Frontal cortex (tissue), 4 donors: ENCODE data around the gene FFAR2. TPM values are rescaled to one million over a fixed set of nuclear protein-coding genes. Genes with fewer than 3 reads are reported as not detected.
A peak's percentile ranks its signal among the peaks of the same experiment; 100 is the strongest.

ENCODE experiments used
- DNase-seq, 2 donors: peaks; one replicate each; pipeline ENCODE4 v3.0.0; 2012; ENCODE audit warnings: low spot score in 2 of 2
- FAIRE-seq: peaks from 2 replicates; lab custom pipeline; 2012; peaks lifted over from hg19 to GRCh38; lab: Jason Lieb, UNC
- small RNA-seq: library from RNA; depleted of rRNA; stranded (forward); fragments of <200 nt; gene quantifications from one replicate; pipeline ENCODE3, GENCODE V24; 2014
- total RNA-seq: library from RNA; depleted of rRNA; stranded (reverse); fragments of >200 nt; gene quantifications from one replicate; pipeline ENCODE4 v1.2.3, GENCODE V29; 2014
- donor health status: control.
- donor health status: control.
- donor health status: control.

Gene FFAR2
- total RNA-seq, 1 donor from 2014 or later: under 0.01 TPM

GRCh38 chr19:35478794-35479677, 31.0 kb downstream of the FFAR2 start:
- no peak for FAIRE-seq

DNA sequence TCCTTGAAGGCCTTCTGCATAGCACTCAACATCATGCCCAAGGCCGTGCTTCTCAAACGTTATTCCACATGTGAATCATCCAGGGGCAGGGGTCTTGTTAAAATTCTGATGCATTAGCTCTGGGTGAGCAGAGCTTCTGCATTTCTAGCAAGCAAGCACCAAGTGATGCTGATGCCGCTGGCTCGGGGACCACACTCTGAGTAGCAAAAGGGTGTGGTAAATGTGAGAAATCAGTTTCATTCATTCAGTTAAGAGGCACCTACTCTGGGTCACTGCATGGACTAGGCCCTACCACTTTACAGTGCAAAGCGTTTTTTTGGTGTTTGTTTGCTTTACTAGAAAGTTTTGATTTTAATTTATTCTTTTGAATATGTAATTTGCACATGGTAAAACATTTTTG, 35.0 kb downstream of the FFAR2 start:
- no peak for DNase-seq
- FAIRE-seq: no peak

More at GRCh38 chr19:35478794-35479677, 31.0 kb downstream of the FFAR2 start:
- DNase-seq: no peak

DNA sequence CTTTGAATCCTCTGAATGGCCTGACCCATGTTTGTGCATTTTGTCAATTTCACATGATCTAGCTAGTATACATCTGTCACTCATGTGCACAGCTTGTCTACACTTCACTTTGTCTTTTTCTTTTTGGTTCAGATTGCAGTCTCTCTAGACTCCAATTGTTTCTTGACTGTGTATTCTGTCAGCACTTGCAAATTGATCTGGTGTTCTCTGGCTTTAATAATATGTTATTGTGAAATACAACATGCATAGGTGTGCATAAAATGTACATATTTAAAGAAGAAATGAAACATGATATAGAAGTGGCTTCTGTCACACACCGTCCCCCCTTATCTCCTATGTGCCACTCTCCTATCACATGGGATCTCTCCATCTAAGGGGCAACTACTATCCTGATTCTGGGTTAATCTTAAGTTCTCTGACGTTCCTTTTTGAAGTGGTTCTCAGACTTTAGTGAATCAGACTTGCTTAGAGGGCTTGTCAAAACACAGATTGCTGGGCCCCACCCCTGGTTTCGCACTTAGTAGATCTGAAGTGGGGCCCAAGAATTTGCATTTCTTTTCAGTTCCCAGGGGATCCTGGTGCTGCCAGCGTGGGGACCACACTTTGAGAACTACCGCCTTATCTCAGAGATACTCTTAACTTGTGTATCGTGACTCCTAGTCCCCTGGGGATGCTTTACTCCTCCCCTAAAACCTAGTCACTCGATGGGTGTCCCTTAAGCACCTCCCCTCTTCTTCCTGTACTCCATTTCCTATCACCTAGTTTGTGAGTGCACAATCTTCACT, 36.4 kb downstream of the FFAR2 start:
- DNase-seq (no peak), FAIRE-seq (no peak)

- FAIRE-seq: no peak
- no peak for DNase-seq
These were observed 38.2 kb downstream of the FFAR2 start for GRCh38 chr19:35486268-35486708.

- FAIRE-seq (no peak), DNase-seq (no peak)
These were observed 39.7 kb downstream of the FFAR2 start for GRCh38 chr19:35487656-35488182.

DNA sequence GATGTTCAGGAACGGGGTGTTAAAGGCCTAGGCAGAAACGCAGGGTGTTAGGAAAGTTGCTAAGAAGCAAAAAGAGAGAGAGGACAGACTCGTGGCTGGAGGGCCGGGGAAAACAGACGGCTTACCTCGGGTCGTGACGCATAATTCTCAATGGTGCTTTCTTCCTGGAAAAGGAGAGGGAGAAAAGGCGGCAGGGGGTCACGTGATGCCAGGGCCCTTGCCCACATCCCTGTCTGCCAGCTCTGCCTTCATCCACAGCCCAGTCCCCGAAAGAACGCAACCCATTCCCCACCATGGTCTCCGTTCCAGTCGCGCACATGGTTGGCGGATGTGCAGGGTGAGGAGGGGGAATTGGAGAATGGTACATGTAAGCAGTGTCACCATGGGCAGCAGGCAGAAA, 40.6 kb downstream of the FFAR2 start:
- FAIRE-seq: no peak

DNA sequence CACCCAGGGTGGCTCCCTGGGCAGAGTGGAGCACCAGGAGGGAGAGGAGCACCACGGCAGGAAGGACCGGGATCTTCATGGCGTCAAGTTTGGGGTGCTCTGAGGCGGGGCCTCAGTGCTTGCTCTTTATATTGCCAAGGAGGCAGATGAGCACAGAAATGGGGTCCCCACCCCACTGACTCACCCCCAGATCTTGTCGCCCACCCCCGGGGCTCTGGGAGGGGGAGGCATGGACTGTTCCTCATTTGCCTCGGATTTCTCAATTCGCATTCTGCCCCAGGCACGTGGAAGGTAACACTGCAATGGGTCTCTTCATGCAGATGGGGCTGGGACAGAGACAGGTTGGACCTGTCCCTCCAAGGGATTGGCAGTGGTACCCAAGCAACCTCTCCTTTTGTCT, 42.3 kb downstream of the FFAR2 start, which contains the start of gene KRTDAP:
Gene KRTDAP, minus strand, starts transcription at position 101 of the 400 bp plus-strand sequence. Its CDS starts 22 bp downstream, at position 79.
- no peak for FAIRE-seq
- no peak for DNase-seq

More for the DNA sequence above, 40.6 kb downstream of the FFAR2 start:
- no peak for DNase-seq

DNA sequence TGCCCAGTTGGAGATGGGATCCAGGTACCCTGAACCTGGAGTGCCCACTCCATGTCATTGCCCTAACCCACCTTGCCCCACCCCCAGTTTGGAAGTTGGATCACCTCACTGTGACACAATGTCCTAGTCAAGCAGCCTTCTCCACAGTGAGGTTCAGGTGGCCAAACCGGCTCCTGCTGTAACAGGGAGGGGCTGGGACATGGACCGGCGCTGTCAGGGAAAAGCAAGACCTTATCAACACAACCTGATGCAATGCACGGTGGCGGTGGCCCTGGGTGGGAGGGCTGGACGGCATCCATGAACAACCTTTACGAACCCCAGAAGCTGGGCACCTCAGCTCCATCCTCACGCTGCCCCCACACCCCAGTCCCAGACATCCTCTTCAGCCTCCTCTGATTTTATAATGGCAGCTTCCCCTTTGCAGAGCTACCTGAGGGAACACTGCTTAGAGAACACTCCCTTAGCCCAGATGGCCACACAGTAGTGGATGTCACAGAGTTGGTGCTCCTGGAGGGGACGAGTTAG, 43.8 kb downstream of the FFAR2 start:
- DNase-seq (no peak), FAIRE-seq (no peak)

DNA sequence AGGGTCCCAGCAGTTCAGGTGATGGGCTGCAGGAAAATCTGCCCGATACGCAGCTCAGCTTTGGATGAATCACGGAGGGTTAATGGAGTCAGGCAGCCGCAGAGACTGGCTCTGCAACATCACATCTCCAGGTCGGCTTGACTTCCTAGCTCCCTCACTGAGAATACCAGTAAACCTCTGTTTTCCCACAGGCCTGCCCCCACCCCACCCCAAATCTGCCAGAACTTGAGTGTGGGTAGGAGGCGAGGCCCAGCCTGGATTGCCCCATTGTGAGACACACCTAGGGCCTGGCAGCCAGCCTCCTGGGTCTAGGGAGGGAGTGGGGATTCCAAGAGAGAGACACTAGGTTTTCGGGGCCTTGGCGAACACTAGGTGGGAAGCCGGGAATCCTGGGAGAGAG, 45.9 kb downstream of the FFAR2 start:
- no peak for FAIRE-seq

GRCh38 chr19:35495107-35496064, 47.3 kb downstream of the FFAR2 start:
- peak; percentile 52 to 89 for DNase-seq
- no peak for FAIRE-seq

More for the DNA sequence above, 45.9 kb downstream of the FFAR2 start:
- DNase-seq: no peak

DNA sequence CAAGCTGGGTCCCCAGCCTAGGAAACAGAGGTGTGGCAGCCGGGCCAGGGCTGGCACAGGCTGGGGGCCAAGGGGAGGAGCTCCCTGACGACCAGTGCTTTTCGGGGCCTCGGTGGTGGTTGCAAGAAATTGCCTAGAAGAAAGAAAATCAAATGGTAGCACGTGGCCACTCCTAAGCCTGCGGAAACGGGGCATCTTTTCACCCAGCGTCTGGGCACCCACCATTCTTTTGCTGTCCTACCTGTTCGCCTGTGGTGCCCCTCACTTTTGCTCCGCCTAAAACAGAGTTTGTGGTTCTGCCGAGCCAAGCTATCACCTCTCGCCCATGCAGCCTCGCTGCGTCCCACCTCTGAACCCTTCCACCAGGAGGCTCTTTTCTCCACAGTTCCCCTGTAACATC, 49.3 kb downstream of the FFAR2 start:
- DNase-seq: no peak
- no peak for FAIRE-seq

DNA sequence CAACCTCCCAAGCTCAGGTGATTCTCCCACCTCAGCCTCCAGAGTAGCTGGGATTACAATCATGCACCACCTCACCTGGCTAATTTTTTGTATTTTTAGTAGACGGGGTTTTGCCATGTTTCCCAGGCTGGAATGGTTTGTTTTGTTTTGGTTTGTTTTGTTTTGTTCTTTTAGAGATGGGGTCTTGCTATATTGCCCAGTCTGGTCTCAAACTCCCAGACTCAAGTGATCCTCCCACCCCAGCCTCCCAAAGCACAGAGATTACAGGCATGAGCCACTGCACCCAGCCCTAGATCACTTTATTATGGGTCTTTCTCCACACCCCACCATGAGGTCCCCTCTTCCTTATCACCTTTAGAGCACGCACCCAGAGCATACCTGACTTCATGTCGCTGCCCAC, 50.2 kb downstream of the FFAR2 start:
- FAIRE-seq (no peak), DNase-seq (no peak)

DNA sequence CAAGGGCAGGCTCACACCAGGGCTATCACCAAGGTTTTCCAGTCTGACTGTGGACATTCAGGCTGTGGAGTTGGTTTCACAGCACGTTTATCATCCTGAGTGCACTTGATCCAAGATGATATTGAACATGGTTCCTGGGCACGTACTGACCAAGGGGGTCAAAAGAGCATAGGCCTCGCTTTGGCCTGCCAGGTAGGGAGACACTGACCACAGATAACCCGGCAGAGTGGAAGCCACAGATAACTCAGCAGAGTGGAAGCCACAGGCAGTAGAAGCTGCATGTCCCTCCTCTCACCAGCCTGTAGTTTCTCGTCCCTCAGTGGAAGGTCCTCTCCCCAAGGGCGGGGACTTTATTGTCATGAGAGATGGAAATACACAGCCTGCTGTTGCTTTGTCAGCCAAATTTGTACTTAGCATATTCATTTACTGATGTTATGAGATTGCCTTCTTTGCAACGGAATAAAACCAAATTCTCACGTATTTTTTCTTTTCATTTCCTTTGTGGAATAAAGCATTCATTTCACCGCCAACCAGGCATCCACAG, 51.0 kb downstream of the FFAR2 start:
- no peak for FAIRE-seq
- DNase-seq: no peak

GRCh38 chr19:35500611-35501010, 52.6 kb downstream of the FFAR2 start:
- DNase-seq (no peak), FAIRE-seq (no peak)

Small RNA genes lying within 50 kb of the gene (small RNA-seq; reads per million reads assigned to genes)
- not detected for gene RN7SL491P

Other genes with a start within 250 kb of the FFAR2 start
- gene FAM187B, start 219.5 kb upstream of the FFAR2 start, total RNA-seq: not detected
- gene LSR, start 199.3 kb upstream of the FFAR2 start, total RNA-seq: 0.82 TPM
- gene USF2, start 179.3 kb upstream of the FFAR2 start, total RNA-seq: 38.7 TPM
- not detected for gene HAMP, start 165.7 kb upstream of the FFAR2 start, total RNA-seq
- not detected for gene MAG, start 156.1 kb upstream of the FFAR2 start, total RNA-seq
- gene CD22, start 119.1 kb upstream of the FFAR2 start, total RNA-seq: not detected
- gene FFAR1, start 100.4 kb upstream of the FFAR2 start, total RNA-seq: not detected
- gene FFAR3, start 89.8 kb upstream of the FFAR2 start, total RNA-seq: not detected
- gene GPR42, start 77.2 kb upstream of the FFAR2 start, total RNA-seq: not detected
- not detected for gene KRTDAP, start 42.2 kb downstream of the FFAR2 start, total RNA-seq
- gene DMKN, start 65.4 kb downstream of the FFAR2 start, total RNA-seq: under 0.01 TPM
- gene SBSN, start 80.1 kb downstream of the FFAR2 start, total RNA-seq: not detected
- not detected for gene GAPDHS, start 85.2 kb downstream of the FFAR2 start, total RNA-seq
- gene TMEM147, start 97.4 kb downstream of the FFAR2 start, total RNA-seq: 50.1 TPM
- gene ATP4A, start 115.4 kb downstream of the FFAR2 start, total RNA-seq: not detected
- gene PMIS2, start 137.9 kb downstream of the FFAR2 start, total RNA-seq: not detected
- 5.3 TPM for gene HAUS5, start 164.5 kb downstream of the FFAR2 start, total RNA-seq
- gene RBM42, start 180.8 kb downstream of the FFAR2 start, total RNA-seq: 21.6 TPM
- 0.82 TPM for gene ETV2, start 193.5 kb downstream of the FFAR2 start, total RNA-seq
- 210 TPM for gene COX6B1, start 200.1 kb downstream of the FFAR2 start, total RNA-seq
- gene UPK1A, start 218.3 kb downstream of the FFAR2 start, total RNA-seq: not detected